Fibroblast of villous mesenchyme (primary cell): Measurements from ENCODE around the gene DNAJC5. TPM values are rescaled to one million over a fixed set of nuclear protein-coding genes. Genes with fewer than 3 reads are reported as not detected.

Experiments
- DNase-seq: peaks from one replicate; pipeline ENCODE4 v3.0.0-alpha.2; 2010; ENCODE audit warnings: low read depth
- H3K4me3 ChIP-seq: 2 replicates; pipeline ENCODE4 v1.5.1; 2011; ENCODE audit warnings: low read depth, mild to moderate bottlenecking, low read length
- total RNA-seq: library from RNA; depleted of rRNA; stranded (reverse); fragments of >200 nt; gene quantifications from 2 replicates; pipeline ENCODE4 v1.2.3, GENCODE V29; 2012
- TF ChIP-seq, protein P1 (sequence below): IDR thresholded peaks from 2 replicates; pipeline ENCODE4 v1.5.1; 2012; ENCODE audit warnings: low read depth, mild to moderate bottlenecking, low read length; ENCODE audit not compliant: insufficient read depth

DNAJC5 gene
- total RNA-seq, 1 donor = 61.7 TPM

DNA sequence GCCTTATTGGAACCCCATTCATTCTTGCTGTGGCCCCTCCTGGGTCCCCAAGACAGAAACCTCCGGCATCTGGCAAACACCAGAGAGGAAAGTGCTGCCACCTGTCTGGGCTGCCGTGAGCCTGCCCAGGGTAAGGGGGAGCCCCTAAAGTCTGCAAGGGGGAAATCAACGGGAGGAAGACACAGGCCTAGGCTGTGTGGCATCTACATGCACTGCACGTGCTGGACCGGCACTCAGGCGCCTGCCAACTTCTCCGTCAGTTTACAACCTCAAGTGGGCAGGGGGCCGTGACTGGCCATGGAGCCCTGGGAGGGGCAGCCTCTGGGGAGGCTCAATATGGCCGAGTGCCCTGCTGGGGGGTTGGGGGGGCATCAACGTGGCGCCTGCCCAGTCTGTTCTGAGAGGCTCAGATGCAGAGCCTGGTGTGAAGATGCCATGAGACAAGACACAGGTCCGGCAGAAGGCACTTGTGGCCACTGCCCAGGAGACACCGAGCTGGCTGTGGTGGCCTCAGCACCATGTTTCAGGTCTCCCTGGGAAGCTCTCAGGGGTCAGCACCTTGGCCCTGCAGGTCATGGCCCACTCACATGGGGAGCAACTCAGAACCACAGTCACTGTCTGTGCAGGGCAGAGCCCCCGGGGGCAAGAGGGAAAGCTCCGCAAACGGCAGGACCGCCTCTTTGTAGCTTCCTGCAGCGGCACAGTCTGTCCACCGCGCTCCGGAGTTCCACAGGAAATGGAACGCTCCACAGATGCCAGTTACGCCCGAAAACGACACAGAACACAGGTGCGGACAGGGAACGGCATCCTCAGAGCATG lies 52.9 kb downstream of the DNAJC5 start:
- TF ChIP-seq, protein P1, sequence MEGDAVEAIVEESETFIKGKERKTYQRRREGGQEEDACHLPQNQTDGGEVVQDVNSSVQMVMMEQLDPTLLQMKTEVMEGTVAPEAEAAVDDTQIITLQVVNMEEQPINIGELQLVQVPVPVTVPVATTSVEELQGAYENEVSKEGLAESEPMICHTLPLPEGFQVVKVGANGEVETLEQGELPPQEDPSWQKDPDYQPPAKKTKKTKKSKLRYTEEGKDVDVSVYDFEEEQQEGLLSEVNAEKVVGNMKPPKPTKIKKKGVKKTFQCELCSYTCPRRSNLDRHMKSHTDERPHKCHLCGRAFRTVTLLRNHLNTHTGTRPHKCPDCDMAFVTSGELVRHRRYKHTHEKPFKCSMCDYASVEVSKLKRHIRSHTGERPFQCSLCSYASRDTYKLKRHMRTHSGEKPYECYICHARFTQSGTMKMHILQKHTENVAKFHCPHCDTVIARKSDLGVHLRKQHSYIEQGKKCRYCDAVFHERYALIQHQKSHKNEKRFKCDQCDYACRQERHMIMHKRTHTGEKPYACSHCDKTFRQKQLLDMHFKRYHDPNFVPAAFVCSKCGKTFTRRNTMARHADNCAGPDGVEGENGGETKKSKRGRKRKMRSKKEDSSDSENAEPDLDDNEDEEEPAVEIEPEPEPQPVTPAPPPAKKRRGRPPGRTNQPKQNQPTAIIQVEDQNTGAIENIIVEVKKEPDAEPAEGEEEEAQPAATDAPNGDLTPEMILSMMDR = no peak
- no peak for DNase-seq
- H3K4me3 ChIP-seq = no peak overlapping the region

DNA sequence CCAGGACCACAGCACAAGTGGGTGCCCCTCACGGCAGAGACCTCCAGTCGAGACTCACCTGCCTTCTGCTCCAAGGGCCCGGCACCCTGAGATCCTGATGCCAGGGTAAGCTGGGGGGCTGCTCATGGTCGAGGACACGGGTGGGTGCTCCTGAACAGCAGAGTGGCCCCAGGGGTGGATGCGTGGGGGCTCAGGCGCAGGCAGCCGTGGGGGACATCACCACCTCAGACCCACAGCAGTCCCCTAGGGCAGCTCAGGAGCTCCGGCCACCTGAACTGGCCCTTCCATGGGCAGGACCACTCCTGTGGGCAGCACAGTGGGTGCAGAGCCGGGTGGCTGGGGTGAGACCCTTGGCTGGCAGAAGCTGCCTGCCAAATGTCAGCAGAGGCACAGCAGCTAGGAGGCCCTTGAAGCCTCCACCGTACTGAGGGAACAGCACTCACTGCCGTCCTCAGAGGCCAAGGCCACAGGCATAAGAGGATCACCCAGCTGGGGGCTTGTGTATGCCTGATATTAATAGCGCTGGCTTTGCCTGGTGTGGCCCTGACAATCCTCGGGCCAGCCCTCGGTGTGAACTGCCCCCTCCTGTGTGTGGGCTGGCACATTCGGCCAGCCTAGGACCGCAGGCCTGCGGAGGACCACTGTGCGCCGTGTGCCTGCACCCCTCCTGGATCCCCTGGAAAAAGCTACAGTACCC lies 55.9 kb downstream of the DNAJC5 start:
- no peak overlapping the region for H3K4me3 ChIP-seq
- DNase-seq = no peak
- TF ChIP-seq, protein P1 = no peak

DNA sequence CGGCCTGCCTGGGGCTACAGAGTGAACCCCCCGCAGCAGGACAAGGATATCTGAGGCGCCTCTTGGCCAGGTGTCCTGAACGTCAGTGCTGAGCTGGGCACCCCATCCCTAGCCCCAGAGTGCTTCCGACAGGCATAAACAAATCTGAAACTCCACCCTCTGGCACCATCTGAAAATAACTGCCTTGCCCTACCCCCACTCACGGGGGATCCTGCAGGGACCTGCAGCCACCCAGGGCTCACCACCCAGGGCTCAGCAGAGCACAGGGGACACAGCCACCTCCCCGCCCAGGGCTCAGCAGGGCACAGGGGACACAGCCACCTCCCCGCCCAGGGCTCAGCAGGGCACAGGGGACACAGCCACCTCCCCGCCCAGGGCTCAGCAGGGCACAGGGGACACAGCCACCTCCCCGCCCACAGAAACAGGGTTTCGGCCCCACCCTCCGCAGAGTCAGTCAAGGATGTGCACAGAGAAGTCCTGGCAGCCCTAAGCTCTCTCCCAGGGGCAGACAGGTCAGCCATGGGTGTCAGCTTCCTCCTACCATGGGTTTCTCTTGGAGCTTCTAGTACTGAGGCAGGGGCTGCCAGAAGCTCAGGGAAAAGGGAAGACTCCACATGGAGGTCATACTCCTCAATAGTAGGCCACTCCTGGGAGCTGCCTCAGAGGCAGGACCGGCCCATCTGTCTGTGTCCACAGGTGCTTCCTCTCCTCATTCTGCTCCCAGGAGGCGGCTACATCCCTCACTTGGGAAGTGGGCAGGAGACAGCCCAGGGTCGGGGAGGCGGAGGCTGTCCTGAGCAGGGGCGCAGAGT lies 56.7 kb downstream of the DNAJC5 start:
- TF ChIP-seq, protein P1 = no peak
- H3K4me3 ChIP-seq = no peak overlapping the region
- no peak for DNase-seq

DNA sequence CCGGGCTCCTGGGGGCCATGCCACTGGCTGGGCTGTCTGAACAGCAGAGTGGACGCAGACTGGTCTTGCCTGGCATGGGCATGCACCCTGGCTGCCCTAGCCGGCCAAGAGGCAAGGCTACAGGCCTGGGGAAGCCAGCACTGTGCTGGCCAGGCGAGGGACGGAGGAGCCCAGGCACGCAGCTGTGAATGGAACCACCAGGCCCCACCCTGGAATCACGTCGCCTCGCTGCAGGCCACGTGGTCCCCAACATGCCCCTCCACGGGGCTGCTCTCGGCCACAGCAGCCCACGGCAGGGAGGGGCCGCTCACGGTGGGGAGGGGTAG lies 57.2 kb downstream of the DNAJC5 start:
- DNase-seq = no peak
- TF ChIP-seq, protein P1 = no peak
- H3K4me3 ChIP-seq = no peak overlapping the region

DNA sequence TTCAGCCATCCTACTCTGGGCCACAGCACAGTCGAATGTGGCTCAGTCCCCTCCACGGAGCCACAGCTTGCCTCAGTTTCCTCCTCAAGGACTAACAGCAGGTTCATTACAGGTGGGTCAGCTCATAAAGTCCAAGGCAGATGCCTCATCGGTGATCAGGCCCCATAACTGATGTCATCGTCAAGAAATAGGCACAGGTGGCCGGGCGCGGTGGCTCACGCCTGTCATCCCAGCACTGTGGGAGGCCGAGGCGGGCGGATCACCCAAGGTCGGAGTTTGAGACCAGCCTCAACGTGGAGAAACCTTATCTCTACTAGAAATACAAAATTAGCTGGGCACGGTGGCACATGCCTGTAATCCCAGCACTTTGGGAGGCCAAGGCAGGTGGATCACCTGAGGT lies 57.8 kb downstream of the DNAJC5 start:
- no peak for DNase-seq
- TF ChIP-seq, protein P1 = no peak
- H3K4me3 ChIP-seq = no peak overlapping the region

DNA sequence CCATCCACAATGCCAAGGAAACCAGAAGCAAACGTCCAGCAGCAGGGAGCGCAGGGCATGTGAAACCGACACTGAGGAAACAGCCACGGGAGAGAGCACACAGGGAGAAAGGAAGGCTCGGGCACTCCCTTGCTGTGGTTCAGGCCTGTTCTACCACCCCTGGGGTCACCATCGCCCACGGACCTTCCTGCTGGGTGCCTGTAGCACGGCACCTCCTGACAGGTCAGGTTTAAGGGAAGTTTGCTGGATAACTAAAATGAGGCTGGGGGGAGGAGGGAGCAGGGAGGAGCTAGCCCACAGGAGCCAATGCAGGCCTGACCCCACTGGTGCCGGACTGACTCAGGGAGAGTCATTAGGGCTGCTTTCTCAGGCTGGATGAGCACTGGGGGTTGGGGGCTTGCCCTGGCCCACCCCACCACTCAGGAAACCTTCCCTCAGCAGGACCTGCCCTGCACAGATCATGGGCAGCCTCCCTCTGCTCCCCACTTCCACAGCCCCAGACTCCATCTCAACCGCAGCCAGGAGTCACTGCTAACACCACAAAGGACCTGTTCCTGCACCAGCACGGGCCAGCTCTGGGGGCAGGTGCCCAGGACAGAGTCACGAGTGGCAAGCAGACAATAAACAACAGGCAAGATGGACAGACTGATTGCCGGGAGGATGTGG lies 59.0 kb downstream of the DNAJC5 start:
- H3K4me3 ChIP-seq = no peak overlapping the region
- TF ChIP-seq, protein P1 = no peak
- DNase-seq = no peak
